Measurements from ENCODE around the gene ZNF576. TPM values are rescaled to one million over a fixed set of nuclear protein-coding genes. Genes with fewer than 3 reads are reported as not detected.

ZNF576 gene
- polyA plus RNA-seq, 1 donor from 2014 or later: 11.9 TPM

- H3F3A ChIP-seq (ENCODE audit: insufficient read depth, low read length, poor library complexity, severe bottlenecking): no peaks in the 10 kb centered on the region
- no peak overlapping the region for H3K27ac ChIP-seq (ENCODE audit: low read length)
- no peaks in the 10 kb centered on the region for H3K9me3 ChIP-seq (ENCODE audit: low read length)
- TF ChIP-seq POLR2AphosphoS5 (IDR thresholded peaks at IDR 0.05) (no peak), CTCF (IDR thresholded peaks at IDR 0.05; ENCODE audit: poor library complexity, severe bottlenecking) (no peak), EZH2 (IDR thresholded peaks at IDR 0.05; ENCODE audit: borderline replicate concordance, insufficient read depth, low read length, poor library complexity, severe bottlenecking) (no peak), EP300 (conservative IDR thresholded peaks at IDR 0.05; ENCODE audit: poor library complexity, severe bottlenecking) (no peak), SMC3 (conservative IDR thresholded peaks at IDR 0.05; ENCODE audit: poor library complexity) (no peak), TAF1 (IDR thresholded peaks at IDR 0.05; ENCODE audit: low read depth) (no peak), REST (IDR thresholded peaks at IDR 0.05; ENCODE audit: borderline replicate concordance) (no peak), RAD21 (conservative IDR thresholded peaks at IDR 0.05) (no peak), MXI1 (conservative IDR thresholded peaks at IDR 0.05; ENCODE audit: poor library complexity, severe bottlenecking) (no peak)
- no peaks in the 10 kb centered on the region for H3K79me2 ChIP-seq (replicated peaks; ENCODE audit: insufficient read depth, low read length)
- H3K4me3 ChIP-seq (ENCODE audit: low read length): no peak overlapping the region
- H4K20me1 ChIP-seq (ENCODE audit: insufficient read depth): no peaks in the 10 kb centered on the region
- no peak overlapping the region for H3K4me2 ChIP-seq (ENCODE audit: low read length)
- no peak overlapping the region for H3K9ac ChIP-seq (ENCODE audit: low read length)
- H3K9me2 ChIP-seq (ENCODE audit: insufficient read depth, low read length): no peaks in the 10 kb centered on the region
- no peak overlapping the region for H2AFZ ChIP-seq (ENCODE audit: low read depth, low read length)
- H3K36me3 ChIP-seq (ENCODE audit: insufficient read depth, low read length): no peaks in the 10 kb centered on the region
- no peaks in the 10 kb centered on the region for H3K27me3 ChIP-seq (ENCODE audit: insufficient read depth, low read depth, low read length)
These were observed 33.6 kb upstream of the ZNF576 start for GRCh38 chr19:43562698-43563241.

GRCh38 chr19:43563816-43564457 lies 32.5 kb upstream of the ZNF576 start:
- H3K27me3 ChIP-seq (ENCODE audit: insufficient read depth, low read depth, low read length): no peaks in the 10 kb centered on the region
- no peak overlapping the region for H2AFZ ChIP-seq (ENCODE audit: low read depth, low read length)
- H3F3A ChIP-seq (ENCODE audit: insufficient read depth, low read length, poor library complexity, severe bottlenecking): no peaks in the 10 kb centered on the region
- H3K9me3 ChIP-seq (ENCODE audit: low read length): no peaks in the 10 kb centered on the region
- TF ChIP-seq RAD21 (conservative IDR thresholded peaks at IDR 0.05) (no peak), TAF1 (IDR thresholded peaks at IDR 0.05; ENCODE audit: low read depth) (no peak), EP300 (conservative IDR thresholded peaks at IDR 0.05; ENCODE audit: poor library complexity, severe bottlenecking) (no peak), POLR2AphosphoS5 (IDR thresholded peaks at IDR 0.05) (no peak), SMC3 (conservative IDR thresholded peaks at IDR 0.05; ENCODE audit: poor library complexity) (no peak), CTCF (IDR thresholded peaks at IDR 0.05; ENCODE audit: poor library complexity, severe bottlenecking) (no peak), EZH2 (IDR thresholded peaks at IDR 0.05; ENCODE audit: borderline replicate concordance, insufficient read depth, low read length, poor library complexity, severe bottlenecking) (no peak), REST (IDR thresholded peaks at IDR 0.05; ENCODE audit: borderline replicate concordance) (no peak), MXI1 (conservative IDR thresholded peaks at IDR 0.05; ENCODE audit: poor library complexity, severe bottlenecking) (no peak)
- H3K4me3 ChIP-seq (ENCODE audit: low read length): no peak overlapping the region
- H4K20me1 ChIP-seq (ENCODE audit: insufficient read depth): no peaks in the 10 kb centered on the region
- H3K36me3 ChIP-seq (ENCODE audit: insufficient read depth, low read length): no peaks in the 10 kb centered on the region
- H3K4me2 ChIP-seq (ENCODE audit: low read length): no peak overlapping the region
- H3K27ac ChIP-seq (ENCODE audit: low read length): no peak overlapping the region
- H3K9ac ChIP-seq (ENCODE audit: low read length): no peak overlapping the region
- H3K9me2 ChIP-seq (ENCODE audit: insufficient read depth, low read length): no peaks in the 10 kb centered on the region
- H3K79me2 ChIP-seq (replicated peaks; ENCODE audit: insufficient read depth, low read length): peaks cover 3% of the 10 kb centered on the region
